Gastroesophageal sphincter (tissue), 3 donors: ENCODE measurements around the gene SSTR4.

Source experiments
- CTCF ChIP-seq, 4 experiments: fragments of 200-600 bp in 2 of 4; fragments of 450-650 bp in 2 of 4; sonication (generic) in 1 of 4; IDR thresholded peaks; one replicate each; pipeline ENCODE4 v1.5.1; 2017 to 2019; ENCODE audit warnings: antibody characterized with exemption in 4 of 4, mild to moderate bottlenecking in 2 of 4, moderate library complexity in 2 of 4
- POLR2AphosphoS5 ChIP-seq: sonication (generic); formaldehyde crosslinking; IDR thresholded peaks from one replicate; pipeline ENCODE4 v1.6.1; 2017; ENCODE audit warnings: antibody characterized with exemption

- no peak for TF ChIP-seq CTCF (IDR thresholded peaks at IDR 0.05)
- no peak for TF ChIP-seq POLR2AphosphoS5
Observed at GRCh38 chr20:23034721-23035671, at the start of gene SSTR4.
